NB4 (cell line): ENCODE results near the gene CYP24A1.

Source experiments
- DNase-seq: peaks from one replicate; pipeline ENCODE4 v3.0.0; 2010; ENCODE audit warnings: low read depth
- H3K4me3 ChIP-seq: one replicate; pipeline ENCODE4 v1.5.1; 2011; ENCODE audit warnings: mild to moderate bottlenecking, low read depth, low read length, moderate library complexity
- CTCF ChIP-seq: IDR thresholded peaks from one replicate; pipeline ENCODE4 v1.5.1; 2012; ENCODE audit warnings: low read depth, low read length
- MAX ChIP-seq: IDR thresholded peaks from 2 replicates; pipeline ENCODE4 v1.6.1; 2011; ENCODE audit warnings: low read depth, low read length
- MYC ChIP-seq: IDR thresholded peaks from 2 replicates; pipeline ENCODE4 v1.6.1; 2011; ENCODE audit warnings: low read depth, low read length
- POLR2A ChIP-seq: IDR thresholded peaks from 2 replicates; pipeline ENCODE4 v1.6.1; 2011; ENCODE audit warnings: mild to moderate bottlenecking; ENCODE audit not compliant: insufficient read length; ENCODE audit errors: extremely low read depth

The CYP24A1 gene

GRCh38 chr20:54168961-54169862 lies 4.6 kb downstream of the CYP24A1 start:
- H3K4me3 ChIP-seq, result no peak overlapping the region
- no peak for DNase-seq
- TF ChIP-seq MYC, result no peak
- TF ChIP-seq CTCF, result no peak
- TF ChIP-seq MAX, result no peak
- no peak for TF ChIP-seq POLR2A

- H3K4me3 ChIP-seq, result no peak overlapping the region
- TF ChIP-seq POLR2A (no peak), MAX (no peak), MYC (no peak), CTCF (no peak)
- no peak for DNase-seq
Observed at GRCh38 chr20:54167909-54168872, 5.6 kb downstream of the CYP24A1 start.

GRCh38 chr20:54166987-54167662 lies 6.7 kb downstream of the CYP24A1 start:
- DNase-seq, result no peak
- TF ChIP-seq POLR2A (no peak), MYC (no peak), MAX (no peak), CTCF (no peak)
- no peak overlapping the region for H3K4me3 ChIP-seq

GRCh38 chr20:54165803-54166202 lies 8.0 kb downstream of the CYP24A1 start:
- no peak overlapping the region for H3K4me3 ChIP-seq
- DNase-seq, result no peak
- TF ChIP-seq MYC (no peak), MAX (no peak)

- H3K4me3 ChIP-seq, result no peak overlapping the region
- no peak for TF ChIP-seq MAX
- TF ChIP-seq CTCF, result no peak
- no peak for TF ChIP-seq POLR2A
- TF ChIP-seq MYC, result no peak
- DNase-seq, result no peak
Observed at GRCh38 chr20:54165014-54165413, 8.8 kb downstream of the CYP24A1 start.
